Fibroblast of mammary gland (primary cell): ENCODE data around the gene TCF7L1.

Experiments
- DNase-seq: peaks from one replicate; pipeline ENCODE4 v3.0.0-alpha.2; 2010; ENCODE audit warnings: low read depth
- H3K4me3 ChIP-seq: 2 replicates; pipeline ENCODE4 v1.5.1; 2011; ENCODE audit warnings: low read depth, mild to moderate bottlenecking, low read length, moderate library complexity; ENCODE audit not compliant: control insufficient read depth
- CTCF ChIP-seq: conservative IDR thresholded peaks from 2 replicates; pipeline ENCODE4 v1.5.1; 2011; ENCODE audit warnings: low read depth, low read length, inconsistent platforms; ENCODE audit not compliant: control insufficient read depth, insufficient read depth

Gene TCF7L1

GRCh38 chr2:85135660-85135914 lies 2.4 kb downstream of the TCF7L1 start:
- no peak for DNase-seq
- H3K4me3 ChIP-seq, result no peak overlapping the region
- TF ChIP-seq CTCF, result no peak

- TF ChIP-seq CTCF, result no peak
- H3K4me3 ChIP-seq, result no peak overlapping the region
- no peak for DNase-seq
These were observed 4.0 kb downstream of the TCF7L1 start for GRCh38 chr2:85137156-85137555.

GRCh38 chr2:85143463-85144082 lies 10.4 kb downstream of the TCF7L1 start:
- no peak overlapping the region for H3K4me3 ChIP-seq
- no peak for TF ChIP-seq CTCF
- no peak for DNase-seq

GRCh38 chr2:85145116-85145820 lies 12.1 kb downstream of the TCF7L1 start:
- TF ChIP-seq CTCF, result no peak
- H3K4me3 ChIP-seq, result no peak overlapping the region
- no peak for DNase-seq

GRCh38 chr2:85148190-85148589 lies 15.0 kb downstream of the TCF7L1 start:
- DNase-seq, result no peak
- no peak for TF ChIP-seq CTCF
- no peak overlapping the region for H3K4me3 ChIP-seq

GRCh38 chr2:85151026-85151425 lies 17.8 kb downstream of the TCF7L1 start:
- H3K4me3 ChIP-seq, result no peak overlapping the region
- no peak for TF ChIP-seq CTCF
- no peak for DNase-seq
